K562 (cell line): ENCODE data around the gene CPVL. TPM values are rescaled to one million over a fixed set of nuclear protein-coding genes. Genes with fewer than 3 reads are reported as not detected.

Experiments
- ATAC-seq: fragments of 200-7000 bp; cut with Tn5 transposase; 3 replicates; pipeline ENCODE4 v1.9.1; 2020; ENCODE audit warnings: moderate library complexity
- BruUV-seq: library from RNA; stranded (reverse); fragments of 400-500 nt; replicated peaks from 2 replicates; lab custom pipeline; 2021; lab: Mats Ljungman, UMichigan
- CTCF ChIA-PET: fragments of 300-600 bp; formaldehyde crosslinking; extraction: SDS; loops from one replicate; lab custom pipeline; 2021; ENCODE audit warnings: low intra/inter-chr PET ratio; lab: Yijun Ruan, JAX
- POLR2A ChIA-PET: fragments of 300-600, 350-650 bp; sonication (Branson Sonifier 250); formaldehyde crosslinking; extraction: SDS; loops from one replicate; lab custom pipeline; 2021; ENCODE audit warnings: antibody characterized with exemption, inconsistent platforms; lab: Yijun Ruan, JAX
- DNase-seq, 4 experiments: peaks; one replicate each; pipeline versions ENCODE4 v3.0.0 to v3.0.0-alpha.2; 2011 to 2018; ENCODE audit warnings: low spot score in 3 of 4, mixed read lengths in 3 of 4; ENCODE audit errors: extremely low read depth in 1 of 4
- FAIRE-seq: peaks from 2 replicates; lab custom pipeline; 2011; peaks lifted over from hg19 to GRCh38; lab: Jason Lieb, UNC
- H2AFZ ChIP-seq: 2 replicates; pipeline ENCODE4 v1.6.0; 2011; ENCODE audit warnings: low read depth, low read length, control low read depth, inconsistent platforms
- H3K27ac ChIP-seq: fragments of 200-600 bp; 3 replicates; pipeline ENCODE4 v1.8.0; 2011; ENCODE audit warnings: low read depth, mild to moderate bottlenecking, control low read depth, inconsistent platforms, low read length, moderate library complexity, mixed read lengths; ENCODE audit errors: extremely low read depth
- H3K27me3 ChIP-seq, 2 experiments: fragments of 300-600 bp in 1 of 2; 2 replicates in 1 of 2; 3 replicates in 1 of 2; pipeline versions ENCODE4 v1.6.0 to v1.8.0; 2011; ENCODE audit warnings: inconsistent platforms in 2 of 2, low read length in 2 of 2, mild to moderate bottlenecking in 1 of 2, mixed read lengths in 1 of 2, moderate library complexity in 1 of 2; ENCODE audit not compliant: control insufficient read depth in 2 of 2, insufficient read depth in 2 of 2
- H3K36me3 ChIP-seq: fragments of 300-600 bp; 3 replicates; pipeline ENCODE4 v1.8.0; 2011; ENCODE audit warnings: mild to moderate bottlenecking, low read length, inconsistent platforms; ENCODE audit not compliant: control insufficient read depth, insufficient read depth
- H3K4me1 ChIP-seq, 2 experiments: fragments of 200-600 bp in 1 of 2; replicated peaks in 1 of 2; 2 replicates in 1 of 2; 3 replicates in 1 of 2; pipeline versions ENCODE4 v1.5.1 to v1.8.0; 2011; ENCODE audit warnings: inconsistent platforms in 2 of 2, low read length in 2 of 2, mild to moderate bottlenecking in 1 of 2, mixed read lengths in 1 of 2, moderate library complexity in 1 of 2; ENCODE audit not compliant: control insufficient read depth in 2 of 2, insufficient read depth in 2 of 2
- H3K4me2 ChIP-seq: 2 replicates; pipeline ENCODE4 v1.6.1; 2011; ENCODE audit warnings: low read length, control low read depth, inconsistent platforms, mixed read lengths; ENCODE audit not compliant: insufficient read depth
- H3K4me3 ChIP-seq: fragments of 200-600 bp; sonication (generic), shearing (Covaris generic); 2 replicates; pipeline ENCODE4 v1.5.1; 2016; ENCODE audit warnings: control low read depth, inconsistent platforms
- H3K79me2 ChIP-seq: fragments of 200-600 bp; 3 replicates; pipeline ENCODE4 v1.8.0; 2011; ENCODE audit warnings: low read length, inconsistent platforms; ENCODE audit not compliant: control insufficient read depth, insufficient read depth
- H3K9ac ChIP-seq, 2 experiments: 2 replicates each; pipeline versions ENCODE4 v1.6.0 to v1.6.1; 2011; ENCODE audit warnings: low read depth in 2 of 2, low read length in 2 of 2, control low read depth in 1 of 2, inconsistent platforms in 1 of 2, mild to moderate bottlenecking in 1 of 2, mixed read lengths in 1 of 2; ENCODE audit not compliant: insufficient read depth in 1 of 2
- H3K9me1 ChIP-seq: one replicate; pipeline ENCODE4 v1.6.0; 2011; ENCODE audit warnings: inconsistent platforms, mild to moderate bottlenecking, low read length, moderate library complexity; ENCODE audit not compliant: control insufficient read depth, insufficient read depth
- H3K9me3 ChIP-seq: replicated peaks from 2 replicates; pipeline ENCODE4 v1.5.1; 2011; ENCODE audit warnings: low read depth, low read length, inconsistent platforms; ENCODE audit not compliant: control insufficient read depth, insufficient read depth
- H4K20me1 ChIP-seq: replicated peaks from 2 replicates; pipeline ENCODE4 v1.6.1; 2011; ENCODE audit warnings: low read length, inconsistent platforms, mixed read lengths; ENCODE audit not compliant: control insufficient read depth, insufficient read depth
- CEBPB ChIP-seq: fragments of 450-650 bp; IDR thresholded peaks from 2 replicates; pipeline ENCODE4 v1.6.1; 2016; ENCODE audit warnings: missing genetic modification characterization, missing compliant biosample characterization
- KDM4B ChIP-seq, 2 experiments: fragments of 450-650 bp in 1 of 2; sonication (generic) in 1 of 2; IDR thresholded peaks; 2 replicates each; pipeline ENCODE4 v1.6.1; 2016 to 2017; ENCODE audit warnings: borderline replicate concordance in 2 of 2, antibody characterized with exemption in 1 of 2, low read depth in 1 of 2, mild to moderate bottlenecking in 1 of 2
- MAFF ChIP-seq: IDR thresholded peaks from 2 replicates; pipeline ENCODE4 v1.6.1; 2012; ENCODE audit warnings: low read length, improper control_type of control experiment
- MIER1 ChIP-seq: fragments of 450-650 bp; IDR thresholded peaks from 2 replicates; pipeline ENCODE4 v1.6.1; 2016; ENCODE audit warnings: antibody characterized with exemption, mild to moderate bottlenecking, low read depth
- NR2C1 ChIP-seq, 2 experiments: fragments of 450-650 bp; IDR thresholded peaks; 2 replicates each; pipeline ENCODE4 v1.6.1; 2017; ENCODE audit warnings: mild to moderate bottlenecking in 2 of 2, antibody characterized with exemption in 1 of 2, inconsistent platforms in 1 of 2, missing compliant biosample characterization in 1 of 2, missing genetic modification characterization in 1 of 2
- SPI1 ChIP-seq: IDR thresholded peaks from 2 replicates; pipeline ENCODE4 v1.6.1; 2011; ENCODE audit warnings: low read depth, low read length, control low read depth, borderline replicate concordance
- TRIM24 ChIP-seq, 2 experiments: fragments of 450-650 bp; IDR thresholded peaks; 2 replicates each; pipeline ENCODE4 v1.6.1; 2016
- U2AF2 ChIP-seq: fragments of 200-400 bp; formaldehyde crosslinking; optimal IDR thresholded peaks from 2 replicates; pipeline ENCODE3; 2017; ENCODE audit warnings: low read depth, mild to moderate bottlenecking, low read length
- ZNF3 ChIP-seq: fragments of 250-450 bp; sonication (Bioruptor Pico); IDR thresholded peaks from 2 replicates; pipeline ENCODE4 v1.5.0; 2021; ENCODE audit warnings: mild to moderate bottlenecking, moderate library complexity
- ZNF512 ChIP-seq: IDR thresholded peaks from 2 replicates; pipeline ENCODE4 v1.6.1; 2016; ENCODE audit warnings: missing genetic modification characterization, missing compliant biosample characterization
- WGBS: fragments of 100-300 bp; shearing (Covaris generic); methylation state at CpG from one replicate; pipeline ENCODE4 v1.1.6; 2016; ENCODE audit warnings: low coverage, mixed read lengths; ENCODE audit not compliant: insufficient coverage; ENCODE audit errors: missing lambda C conversion rate; 5-methylcytosine and 5-hydroxymethylcytosine counted together
- in situ Hi-C: fragments of 300-500 bp; cut with MboI; formaldehyde crosslinking; loops from 4 replicates; pipeline ENCODE4 v1.15.0; 2018; ENCODE audit warnings: inconsistent platforms, mixed read lengths
- intact Hi-C: fragments of 100-400 bp; cut with micrococcal nuclease; formaldehyde crosslinking; loops from 2 replicates; pipeline ENCODE4 v1.14.2; 2022
- polyA plus RNA-seq, 8 experiments: library from polyadenylated mRNA; depleted of rRNA in 4 of 8; stranded (reverse) in 5 of 8; unstranded in 3 of 8; fragments of >200 nt; fragmentation: Nextera tagmentation in 2 of 8; fragmentation: Illumina TruSeq in 1 of 8; extraction: Ambion mirVana in 2 of 8; extraction: Trizol in 1 of 8; gene quantifications; 2 replicates each; pipeline versions ENCODE4 v1.2.1 to v1.2.3, GENCODE V29; 2011 to 2014; ENCODE audit warnings: inconsistent platforms in 1 of 8, missing spikeins in 1 of 8
- total RNA-seq, 7 experiments: library from RNA; depleted of rRNA in 6 of 7; stranded (reverse); fragments of >200 nt in 6 of 7; fragmentation: Illumina TruSeq in 2 of 7; extraction: Trizol in 2 of 7; gene quantifications; 2 replicates each; pipeline versions ENCODE4 v1.2.1 to v1.2.3, GENCODE V29; 2011 to 2021; ENCODE audit warnings: low replicate concordance in 1 of 7
- TF ChIP-seq, protein P1 (sequence below): fragments of 150-350 bp; IDR thresholded peaks from 2 replicates; pipeline ENCODE4 v1.6.1; 2014; ENCODE audit warnings: low read depth, mild to moderate bottlenecking, low read length, borderline replicate concordance

The CPVL gene
- total and polyA plus RNA-seq, 9 of the 15 experiments (the other 6 are each of a cell fraction or from before 2014, with no cell fraction given), result 0.89 to 2.4 (median 1.5) TPM

- no peak overlapping the region for H2AFZ ChIP-seq
- BruUV-seq, result no TSS peak
- no peak overlapping the region for H3K27ac ChIP-seq
- WGBS, result 0% methylated on average over 7 of the region's 7 CpGs
- ChIA-PET CTCF (no interaction called here), POLR2A (no interaction called here)
- H3K9me3 ChIP-seq, result no peaks in the 10 kb centered on the region
- no peak for TF ChIP-seq MIER1
- TF ChIP-seq TRIM24 (IDR thresholded peaks at IDR 0.05), result no peak
- TF ChIP-seq NR2C1 (IDR thresholded peaks at IDR 0.05), result no peak
- no peak for TF ChIP-seq NR2C1 (tag; IDR thresholded peaks at IDR 0.05)
- no peak for TF ChIP-seq MAFF
- peak; percentile 29; the same call in 1 of the 2 replicates for TF ChIP-seq CEBPB (tag)
- H3K27me3 ChIP-seq, result peaks cover 0 to 4% of the 10 kb centered on the region in 2 experiments; a peak in 2 of 5 replicates
- H3K9me1 ChIP-seq, result no peaks in the 10 kb centered on the region
- no peaks in the 10 kb centered on the region for H3K79me2 ChIP-seq
- intact Hi-C loops, result no loop called here
- no peak for DNase-seq
- no peaks in the 10 kb centered on the region; the same call in 1 of the 2 replicates for H4K20me1 ChIP-seq
- in situ Hi-C loops, result no loop called here
- no peak for FAIRE-seq
- H3K9ac ChIP-seq, result no peak overlapping the region
- no peaks in the 10 kb centered on the region for H3K36me3 ChIP-seq
- no peak for ATAC-seq
- H3K4me2 ChIP-seq, result no peak overlapping the region
- no peak overlapping the region for H3K4me3 ChIP-seq
- H3K4me1 ChIP-seq, result no peaks in the 10 kb centered on the region
Measured at GRCh38 chr7:29140873-29141468, 5.4 kb downstream of the CPVL start.

DNA sequence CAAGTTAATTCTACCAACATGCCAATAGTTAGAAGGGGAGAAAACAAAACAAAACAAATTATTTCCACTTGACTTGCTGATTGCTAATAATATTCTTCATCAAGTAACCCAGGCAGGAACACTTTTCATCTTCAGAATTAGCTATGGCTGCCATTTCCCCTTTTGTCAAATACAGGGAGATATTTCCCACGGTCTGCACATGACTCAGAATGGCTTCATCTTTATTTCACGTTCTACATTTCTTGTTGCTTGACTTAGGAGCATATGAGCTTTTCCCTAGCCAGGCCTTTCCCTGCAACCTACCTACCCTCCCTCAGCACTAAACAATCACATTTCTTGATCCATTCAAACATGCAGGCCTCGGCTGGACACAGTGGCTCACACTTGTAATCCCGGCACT lies 6.5 kb downstream of the CPVL start:
- FAIRE-seq (no peak), DNase-seq (no peak), ATAC-seq (no peak)
- Histone ChIP-seq H3K4me2 (no peak overlapping the region), H3K27ac (no peak overlapping the region), H3K36me3 (no peaks in the 10 kb centered on the region), H4K20me1 (no peaks in the 10 kb centered on the region; the same call in 1 of the 2 replicates), H3K9ac (no peak overlapping the region), H3K27me3 (no peaks in the 10 kb centered on the region; a peak in 1 of 5 replicates), H3K4me1 (no peaks in the 10 kb centered on the region), H3K9me1 (no peaks in the 10 kb centered on the region), H3K9me3 (no peaks in the 10 kb centered on the region), H2AFZ (no peak overlapping the region), H3K79me2 (no peaks in the 10 kb centered on the region), H3K4me3 (no peak overlapping the region)
- CTCF ChIA-PET, result no interaction called here
- 5% methylated on average over 4 of the region's 4 CpGs for WGBS
- in situ Hi-C loops, result no loop called here
- POLR2A ChIA-PET, result no interaction called here
- intact Hi-C loops, result no loop called here
- no TSS peak for BruUV-seq
- no peak for TF ChIP-seq ZNF3
- no peak for TF ChIP-seq ZNF512 (tag)
- no peak for TF ChIP-seq SPI1
- no peak for TF ChIP-seq KDM4B (IDR thresholded peaks at IDR 0.05; ENCODE audit: borderline replicate concordance in 2 of 2, low read depth in 1 of 2)
- no peak for TF ChIP-seq U2AF2
- TF ChIP-seq, protein P1, sequence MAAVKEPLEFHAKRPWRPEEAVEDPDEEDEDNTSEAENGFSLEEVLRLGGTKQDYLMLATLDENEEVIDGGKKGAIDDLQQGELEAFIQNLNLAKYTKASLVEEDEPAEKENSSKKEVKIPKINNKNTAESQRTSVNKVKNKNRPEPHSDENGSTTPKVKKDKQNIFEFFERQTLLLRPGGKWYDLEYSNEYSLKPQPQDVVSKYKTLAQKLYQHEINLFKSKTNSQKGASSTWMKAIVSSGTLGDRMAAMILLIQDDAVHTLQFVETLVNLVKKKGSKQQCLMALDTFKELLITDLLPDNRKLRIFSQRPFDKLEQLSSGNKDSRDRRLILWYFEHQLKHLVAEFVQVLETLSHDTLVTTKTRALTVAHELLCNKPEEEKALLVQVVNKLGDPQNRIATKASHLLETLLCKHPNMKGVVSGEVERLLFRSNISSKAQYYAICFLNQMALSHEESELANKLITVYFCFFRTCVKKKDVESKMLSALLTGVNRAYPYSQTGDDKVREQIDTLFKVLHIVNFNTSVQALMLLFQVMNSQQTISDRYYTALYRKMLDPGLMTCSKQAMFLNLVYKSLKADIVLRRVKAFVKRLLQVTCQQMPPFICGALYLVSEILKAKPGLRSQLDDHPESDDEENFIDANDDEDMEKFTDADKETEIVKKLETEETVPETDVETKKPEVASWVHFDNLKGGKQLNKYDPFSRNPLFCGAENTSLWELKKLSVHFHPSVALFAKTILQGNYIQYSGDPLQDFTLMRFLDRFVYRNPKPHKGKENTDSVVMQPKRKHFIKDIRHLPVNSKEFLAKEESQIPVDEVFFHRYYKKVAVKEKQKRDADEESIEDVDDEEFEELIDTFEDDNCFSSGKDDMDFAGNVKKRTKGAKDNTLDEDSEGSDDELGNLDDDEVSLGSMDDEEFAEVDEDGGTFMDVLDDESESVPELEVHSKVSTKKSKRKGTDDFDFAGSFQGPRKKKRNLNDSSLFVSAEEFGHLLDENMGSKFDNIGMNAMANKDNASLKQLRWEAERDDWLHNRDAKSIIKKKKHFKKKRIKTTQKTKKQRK, result no peak
